ENCODE results near the gene L1TD1. TPM values are rescaled to one million over a fixed set of nuclear protein-coding genes. Genes with fewer than 3 reads are reported as not detected.

The L1TD1 gene
- polyA plus RNA-seq, 1 donor (not counting 4 experiments of a cell fraction or from before 2014, with no cell fraction given) = 0.24 TPM

DNA sequence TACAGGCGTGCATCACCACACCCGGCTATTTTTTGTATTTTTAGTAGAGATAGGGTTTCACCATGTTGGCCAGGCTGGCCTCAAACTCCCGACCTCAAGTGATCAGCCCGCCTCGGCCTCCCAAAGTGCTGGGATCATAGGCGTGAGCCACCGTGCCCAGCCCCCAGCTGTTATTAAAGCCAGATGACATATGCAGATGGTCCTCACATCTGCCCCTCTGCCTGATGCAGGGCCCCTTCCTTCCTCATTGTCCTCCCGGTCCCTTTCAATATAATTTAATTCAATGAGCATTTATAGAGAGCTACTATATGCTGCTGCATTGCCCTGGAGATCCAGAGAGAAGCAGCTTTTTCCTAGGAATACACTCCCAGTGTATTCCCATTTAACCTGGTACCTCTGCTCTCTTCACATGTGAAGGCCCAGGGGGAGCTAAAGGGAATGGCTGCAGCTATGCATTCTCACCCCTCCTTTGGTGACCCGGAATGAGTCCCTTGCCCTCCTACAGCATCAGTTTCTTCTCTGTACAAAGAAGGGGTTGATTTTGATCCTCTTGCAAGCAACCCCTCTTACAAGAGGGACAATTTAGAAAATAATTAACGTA, 55.6 kb downstream of the L1TD1 start:
- H3K4me1 ChIP-seq (ENCODE audit: control insufficient read depth, extremely low read depth, insufficient read depth, low read length) = no peaks in the 10 kb centered on the region
- H3K4me3 ChIP-seq (ENCODE audit: control insufficient read depth in 2 of 3, extremely low read depth in 1 of 3, insufficient read depth in 2 of 3, low read depth in 1 of 3, low read length in 3 of 3) = no peak overlapping the region
- no peak overlapping the region for H3K4me2 ChIP-seq (ENCODE audit: control insufficient read depth, extremely low read depth, insufficient read depth, low read depth, low read length)
- H3K9me3 ChIP-seq (ENCODE audit: control insufficient read depth, low read depth, low read length) = no peaks in the 10 kb centered on the region
- no peaks in the 10 kb centered on the region for H3K36me3 ChIP-seq (ENCODE audit: control insufficient read depth in 2 of 2, extremely low read depth in 1 of 2, insufficient read depth in 2 of 2, low read length in 2 of 2)
- H2AFZ ChIP-seq (ENCODE audit: control insufficient read depth, low read length) = no peak overlapping the region
- no peak overlapping the region for H3K27ac ChIP-seq (ENCODE audit: control insufficient read depth, insufficient read depth, low read length)
- H3K9ac ChIP-seq (ENCODE audit: control insufficient read depth, extremely low read depth, insufficient read depth, low read length) = no peak overlapping the region
- dilution Hi-C loops (cut with MboI; ENCODE audit: extremely low pct_ligation_motif_present, low sequenced_read_pairs) = no loop called here
- no peak for TF ChIP-seq EZH2 (IDR thresholded peaks at IDR 0.05; ENCODE audit: low read length)
- TF ChIP-seq, protein P1, sequence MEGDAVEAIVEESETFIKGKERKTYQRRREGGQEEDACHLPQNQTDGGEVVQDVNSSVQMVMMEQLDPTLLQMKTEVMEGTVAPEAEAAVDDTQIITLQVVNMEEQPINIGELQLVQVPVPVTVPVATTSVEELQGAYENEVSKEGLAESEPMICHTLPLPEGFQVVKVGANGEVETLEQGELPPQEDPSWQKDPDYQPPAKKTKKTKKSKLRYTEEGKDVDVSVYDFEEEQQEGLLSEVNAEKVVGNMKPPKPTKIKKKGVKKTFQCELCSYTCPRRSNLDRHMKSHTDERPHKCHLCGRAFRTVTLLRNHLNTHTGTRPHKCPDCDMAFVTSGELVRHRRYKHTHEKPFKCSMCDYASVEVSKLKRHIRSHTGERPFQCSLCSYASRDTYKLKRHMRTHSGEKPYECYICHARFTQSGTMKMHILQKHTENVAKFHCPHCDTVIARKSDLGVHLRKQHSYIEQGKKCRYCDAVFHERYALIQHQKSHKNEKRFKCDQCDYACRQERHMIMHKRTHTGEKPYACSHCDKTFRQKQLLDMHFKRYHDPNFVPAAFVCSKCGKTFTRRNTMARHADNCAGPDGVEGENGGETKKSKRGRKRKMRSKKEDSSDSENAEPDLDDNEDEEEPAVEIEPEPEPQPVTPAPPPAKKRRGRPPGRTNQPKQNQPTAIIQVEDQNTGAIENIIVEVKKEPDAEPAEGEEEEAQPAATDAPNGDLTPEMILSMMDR (optimal IDR thresholded peaks at IDR 0.05 in 1 of 3, IDR thresholded peaks at IDR 0.05 in 1 of 3, conservative IDR thresholded peaks at IDR 0.05 in 1 of 3; ENCODE audit: extremely low read depth in 1 of 3, insufficient read depth in 2 of 3, low read length in 3 of 3) = no peak
- no peak for DNase-seq (ENCODE audit: low read depth, low spot score)
- no peaks in the 10 kb centered on the region for H3K9me1 ChIP-seq (ENCODE audit: control insufficient read depth, extremely low read depth, insufficient read depth, low read length)
- H3K79me2 ChIP-seq (ENCODE audit: control insufficient read depth, insufficient read depth, low read length) = no peaks in the 10 kb centered on the region
- no peaks in the 10 kb centered on the region for H3K27me3 ChIP-seq (ENCODE audit: control insufficient read depth, extremely low read depth, insufficient read depth, low read length)
- no peak for FAIRE-seq
- no peaks in the 10 kb centered on the region for H4K20me1 ChIP-seq (ENCODE audit: control insufficient read depth, extremely low read depth, insufficient read depth, low read length)

DNA sequence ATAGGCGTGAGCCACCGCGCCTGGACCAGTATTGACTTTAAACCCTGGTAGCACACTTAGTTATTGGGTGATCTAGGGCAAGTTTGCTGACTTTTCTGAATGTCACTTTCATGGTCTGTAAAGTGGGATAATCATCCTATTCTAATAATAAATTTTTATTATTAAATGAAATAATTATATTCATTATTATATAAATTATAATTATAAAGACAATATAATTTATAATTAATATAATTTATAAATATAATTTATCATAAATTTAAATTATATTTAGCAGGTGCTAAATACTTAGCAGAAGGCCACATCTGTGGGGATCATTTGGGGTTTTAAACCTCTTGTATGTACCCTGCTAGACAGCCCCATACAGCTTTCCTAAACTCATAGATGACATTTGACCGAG, 64.9 kb downstream of the L1TD1 start:
- no peaks in the 10 kb centered on the region for H3K4me1 ChIP-seq (ENCODE audit: control insufficient read depth, extremely low read depth, insufficient read depth, low read length)
- H3K27ac ChIP-seq (ENCODE audit: control insufficient read depth, insufficient read depth, low read length) = no peak overlapping the region
- no peak overlapping the region for H3K4me3 ChIP-seq (ENCODE audit: control insufficient read depth in 2 of 3, extremely low read depth in 1 of 3, insufficient read depth in 2 of 3, low read depth in 1 of 3, low read length in 3 of 3)
- peaks cover 4% of the 10 kb centered on the region for H3K27me3 ChIP-seq (ENCODE audit: control insufficient read depth, extremely low read depth, insufficient read depth, low read length)
- dilution Hi-C loops (cut with MboI; ENCODE audit: extremely low pct_ligation_motif_present, low sequenced_read_pairs) = no loop called here
- H3K9me1 ChIP-seq (ENCODE audit: control insufficient read depth, extremely low read depth, insufficient read depth, low read length) = no peaks in the 10 kb centered on the region
- H4K20me1 ChIP-seq (ENCODE audit: control insufficient read depth, extremely low read depth, insufficient read depth, low read length) = no peaks in the 10 kb centered on the region
- no peaks in the 10 kb centered on the region for H3K36me3 ChIP-seq (ENCODE audit: control insufficient read depth in 2 of 2, extremely low read depth in 1 of 2, insufficient read depth in 2 of 2, low read length in 2 of 2)
- FAIRE-seq (no peak), DNase-seq (ENCODE audit: low read depth, low spot score) (no peak)
- H3K9ac ChIP-seq (ENCODE audit: control insufficient read depth, extremely low read depth, insufficient read depth, low read length) = no peak overlapping the region
- TF ChIP-seq, protein P1 (optimal IDR thresholded peaks at IDR 0.05 in 1 of 3, IDR thresholded peaks at IDR 0.05 in 1 of 3, conservative IDR thresholded peaks at IDR 0.05 in 1 of 3; ENCODE audit: extremely low read depth in 1 of 3, insufficient read depth in 2 of 3, low read length in 3 of 3) = no peak
- TF ChIP-seq EZH2 (IDR thresholded peaks at IDR 0.05; ENCODE audit: low read length) = no peak
- no peak overlapping the region for H3K4me2 ChIP-seq (ENCODE audit: control insufficient read depth, extremely low read depth, insufficient read depth, low read depth, low read length)
- no peaks in the 10 kb centered on the region for H3K79me2 ChIP-seq (ENCODE audit: control insufficient read depth, insufficient read depth, low read length)
- no peaks in the 10 kb centered on the region for H3K9me3 ChIP-seq (ENCODE audit: control insufficient read depth, low read depth, low read length)
- H2AFZ ChIP-seq (ENCODE audit: control insufficient read depth, low read length) = no peak overlapping the region

Measured in keratinocyte (primary cell).